ENCODE data around the gene CTNNAL1.

DNA sequence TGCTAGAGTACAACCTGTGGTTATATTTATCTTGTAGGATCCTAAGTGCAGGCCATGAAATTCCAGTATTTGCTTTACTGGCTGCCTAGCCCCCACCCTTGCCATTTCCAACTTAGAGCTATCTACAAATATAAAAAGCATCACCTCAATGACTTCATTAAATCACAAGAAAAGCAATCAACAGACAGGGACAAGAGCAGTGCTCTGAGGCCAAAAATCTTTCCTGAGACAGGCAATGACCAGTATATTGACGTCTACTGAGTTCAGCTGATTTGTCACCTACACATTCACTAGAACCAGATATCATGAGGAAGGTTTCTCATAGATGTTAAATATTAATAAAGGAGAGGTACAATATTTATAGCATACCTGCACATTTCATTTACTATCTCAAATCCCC, 38.4 kb upstream of the CTNNAL1 start:
- no peak for TF ChIP-seq POLR2A (IDR thresholded peaks at IDR 0.05)
- TF ChIP-seq, protein P1, sequence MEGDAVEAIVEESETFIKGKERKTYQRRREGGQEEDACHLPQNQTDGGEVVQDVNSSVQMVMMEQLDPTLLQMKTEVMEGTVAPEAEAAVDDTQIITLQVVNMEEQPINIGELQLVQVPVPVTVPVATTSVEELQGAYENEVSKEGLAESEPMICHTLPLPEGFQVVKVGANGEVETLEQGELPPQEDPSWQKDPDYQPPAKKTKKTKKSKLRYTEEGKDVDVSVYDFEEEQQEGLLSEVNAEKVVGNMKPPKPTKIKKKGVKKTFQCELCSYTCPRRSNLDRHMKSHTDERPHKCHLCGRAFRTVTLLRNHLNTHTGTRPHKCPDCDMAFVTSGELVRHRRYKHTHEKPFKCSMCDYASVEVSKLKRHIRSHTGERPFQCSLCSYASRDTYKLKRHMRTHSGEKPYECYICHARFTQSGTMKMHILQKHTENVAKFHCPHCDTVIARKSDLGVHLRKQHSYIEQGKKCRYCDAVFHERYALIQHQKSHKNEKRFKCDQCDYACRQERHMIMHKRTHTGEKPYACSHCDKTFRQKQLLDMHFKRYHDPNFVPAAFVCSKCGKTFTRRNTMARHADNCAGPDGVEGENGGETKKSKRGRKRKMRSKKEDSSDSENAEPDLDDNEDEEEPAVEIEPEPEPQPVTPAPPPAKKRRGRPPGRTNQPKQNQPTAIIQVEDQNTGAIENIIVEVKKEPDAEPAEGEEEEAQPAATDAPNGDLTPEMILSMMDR (IDR thresholded peaks at IDR 0.05), result no peak
